Dermis microvascular lymphatic vessel endothelial cell (primary cell): ENCODE data around the gene FMN1. TPM values are rescaled to one million over a fixed set of nuclear protein-coding genes. Genes with fewer than 3 reads are reported as not detected.

Experiments
- DNase-seq, 2 donors: peaks; one replicate each; pipeline versions ENCODE4 v3.0.0 to v3.0.0-alpha.2; 2010; ENCODE audit warnings: low read depth in 2 of 2
- total RNA-seq: library from RNA; depleted of rRNA; stranded (reverse); fragments of >200 nt; gene quantifications from 2 replicates; pipeline ENCODE4 v1.2.1, GENCODE V29; 2014

FMN1 gene
- total RNA-seq, 1 donor from 2014 or later, result under 0.01 TPM

GRCh38 chr15:32935139-32935538 lies 259.4 kb downstream of the FMN1 start:
- no peak for DNase-seq

GRCh38 chr15:32933236-32933635 lies 261.3 kb downstream of the FMN1 start:
- DNase-seq, result no peak

- DNase-seq, result no peak
Observed at GRCh38 chr15:32928876-32929275, 265.6 kb downstream of the FMN1 start.

DNA sequence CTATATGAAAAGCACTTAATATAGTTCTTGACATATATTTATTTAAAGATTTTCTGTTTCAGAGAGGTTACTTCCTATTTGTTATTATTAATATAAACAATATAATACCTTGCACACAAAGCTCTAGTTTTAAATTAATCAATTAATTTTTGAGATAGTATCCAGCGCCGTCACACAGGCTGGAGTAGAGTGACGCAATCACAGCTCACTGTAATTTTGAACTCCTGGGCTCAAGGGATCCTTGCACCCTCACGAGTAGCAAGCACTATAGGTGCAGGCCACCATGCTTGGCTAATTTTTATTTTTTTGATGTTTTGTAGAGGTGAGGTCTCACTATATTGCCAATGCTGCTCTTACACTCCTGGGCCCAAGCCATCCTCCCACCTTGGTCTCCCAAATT lies 267.4 kb downstream of the FMN1 start:
- no peak for DNase-seq

- DNase-seq, result no peak
Observed at GRCh38 chr15:32923176-32923575, 271.3 kb downstream of the FMN1 start.

GRCh38 chr15:32922541-32922940 lies 272.0 kb downstream of the FMN1 start:
- no peak for DNase-seq

DNA sequence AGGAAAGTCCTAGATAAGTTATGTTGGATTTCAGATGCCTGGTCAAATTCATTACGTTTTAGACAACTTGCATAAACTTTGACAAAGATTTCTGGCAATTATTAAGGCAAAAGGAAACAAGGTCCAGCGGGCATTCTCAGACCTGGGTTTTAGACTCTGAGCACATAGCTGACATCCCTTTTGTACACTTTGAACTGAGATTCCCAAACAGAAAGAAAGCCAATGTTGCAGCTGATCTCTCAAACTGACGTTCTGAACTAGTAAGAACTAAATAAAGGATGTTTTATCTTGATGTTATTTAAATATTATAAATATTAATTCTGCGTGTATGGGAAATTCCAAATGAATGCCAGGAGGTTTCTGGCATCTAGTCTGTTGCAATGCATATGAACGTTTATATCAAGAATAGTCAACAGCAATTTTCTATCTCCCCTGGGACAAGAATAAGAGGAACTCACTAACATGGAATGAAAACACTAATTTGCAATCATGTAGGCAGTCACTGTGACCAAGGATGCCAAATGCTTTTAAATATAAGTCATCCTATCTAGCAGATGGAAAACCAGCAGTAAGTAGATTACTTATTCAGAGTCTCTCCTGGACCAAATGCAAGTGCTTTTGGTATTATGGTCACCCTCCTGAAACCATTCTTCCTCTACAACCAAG lies 274.6 kb downstream of the FMN1 start:
- no peak for DNase-seq

DNA sequence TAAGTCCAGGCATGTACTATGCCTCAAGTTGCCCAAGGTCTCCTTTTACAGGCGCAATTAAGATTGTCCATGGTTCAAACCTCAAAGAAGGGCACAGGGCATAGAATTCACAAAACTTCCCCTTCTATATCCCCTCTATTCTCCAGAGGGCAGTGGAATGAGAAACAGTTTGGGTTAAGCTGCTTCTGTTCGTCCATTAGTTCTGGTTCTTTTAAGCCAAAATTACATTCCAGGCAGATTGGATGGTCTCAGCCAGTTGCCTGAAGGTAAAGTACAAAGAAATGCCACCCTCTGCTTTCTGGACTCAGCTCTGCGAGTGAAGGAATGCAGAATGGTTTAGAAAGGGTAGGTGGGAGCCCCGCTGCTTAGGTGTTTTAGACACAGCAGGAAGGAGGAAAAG lies 276.0 kb downstream of the FMN1 start:
- no peak for DNase-seq

- no peak for DNase-seq
Observed at GRCh38 chr15:32910839-32911238, 283.7 kb downstream of the FMN1 start.

DNA sequence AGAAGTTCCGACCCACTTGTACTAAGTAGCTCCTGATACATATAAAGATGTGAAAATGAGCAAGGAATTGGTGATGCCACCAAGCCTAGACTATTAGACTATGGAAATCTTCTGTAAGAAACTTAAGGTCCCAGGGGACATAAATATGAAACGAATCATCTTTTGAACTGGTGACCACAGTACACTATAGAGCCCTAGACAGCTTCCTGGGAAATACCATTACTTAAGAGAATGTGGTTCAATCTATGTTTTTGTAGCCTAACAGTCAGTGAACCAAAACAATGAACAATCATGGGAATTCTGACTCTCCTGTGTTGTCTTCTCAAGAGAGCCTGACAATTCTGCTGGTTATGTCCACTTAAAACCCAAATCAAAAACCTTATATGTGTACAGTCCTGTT lies 285.1 kb downstream of the FMN1 start:
- DNase-seq, result no peak

DNA sequence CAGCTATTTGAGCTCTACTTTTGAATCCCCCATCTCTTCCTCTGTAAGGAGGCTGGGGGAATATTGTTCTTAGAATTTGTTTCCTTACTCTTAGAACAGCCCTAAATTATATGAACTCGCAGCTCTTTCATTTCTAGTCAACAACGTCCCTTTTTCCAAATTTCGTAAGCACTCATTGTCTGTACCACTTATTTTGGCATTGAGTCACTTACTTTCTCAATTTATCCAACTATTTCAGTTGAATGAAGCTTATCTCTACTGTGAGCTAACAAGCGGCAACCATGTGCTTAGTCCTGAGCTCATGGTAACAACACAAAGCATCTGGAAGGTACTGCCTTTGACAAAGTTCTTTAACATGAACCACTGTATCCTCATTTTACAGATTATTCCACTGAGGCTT lies 285.6 kb downstream of the FMN1 start:
- DNase-seq, result no peak

DNA sequence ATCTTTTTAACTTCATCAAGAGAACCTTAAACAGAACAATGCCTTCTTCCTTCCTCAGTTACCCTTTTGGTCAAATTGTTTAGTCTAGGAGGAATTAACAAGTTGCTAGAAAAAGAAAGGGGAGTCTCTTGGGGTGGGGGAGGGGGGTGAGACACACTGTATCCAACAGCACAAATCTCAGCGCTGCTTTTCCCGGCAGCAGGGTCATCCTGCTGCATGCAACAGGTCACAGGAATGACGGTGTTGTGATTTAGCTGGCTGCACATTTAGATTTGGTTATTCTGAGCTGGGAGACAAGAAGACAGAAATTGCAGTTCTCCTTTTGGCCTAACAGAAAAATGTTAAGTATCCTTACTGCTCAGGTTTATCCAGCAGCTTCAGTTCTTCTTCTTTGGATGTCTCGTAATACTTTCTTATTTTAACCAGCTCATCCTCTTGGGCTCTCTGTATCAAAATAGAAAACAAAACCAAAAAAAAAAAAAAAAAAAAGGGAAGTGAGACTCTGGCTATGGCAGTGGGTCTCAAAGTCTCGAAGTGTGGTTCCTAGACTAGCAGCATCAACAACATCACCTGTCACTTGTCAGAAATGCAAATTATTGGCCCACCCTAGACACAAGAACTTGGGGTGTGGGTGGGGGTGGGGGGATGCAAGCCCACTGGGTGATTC lies 286.2 kb downstream of the FMN1 start:
- DNase-seq, result peak in 1 of 2 donors; percentile 43

- DNase-seq, result no peak
Observed at GRCh38 chr15:32905481-32905880, 289.0 kb downstream of the FMN1 start.

DNA sequence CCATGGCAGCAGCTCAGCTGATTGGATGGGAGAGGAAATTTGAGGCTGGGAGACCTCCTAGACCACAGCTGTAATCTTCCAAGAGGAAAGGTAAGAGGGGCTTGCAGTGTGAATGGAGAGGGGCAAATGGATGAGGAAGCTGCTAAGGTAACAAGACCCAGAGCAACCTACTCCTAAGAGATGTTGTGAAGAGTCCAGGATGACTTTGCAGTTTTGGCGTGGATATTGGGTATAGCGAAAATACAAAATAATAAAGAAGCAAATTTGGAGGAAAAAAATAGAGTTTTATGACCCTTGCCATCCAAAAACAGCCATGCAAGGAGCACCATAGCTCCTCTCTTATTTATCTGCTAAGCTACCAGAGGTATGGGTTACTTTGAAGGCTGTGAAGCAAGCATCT lies 290.1 kb downstream of the FMN1 start:
- DNase-seq, result no peak

- DNase-seq, result no peak
Observed at GRCh38 chr15:32903591-32904290, 290.8 kb downstream of the FMN1 start.

DNA sequence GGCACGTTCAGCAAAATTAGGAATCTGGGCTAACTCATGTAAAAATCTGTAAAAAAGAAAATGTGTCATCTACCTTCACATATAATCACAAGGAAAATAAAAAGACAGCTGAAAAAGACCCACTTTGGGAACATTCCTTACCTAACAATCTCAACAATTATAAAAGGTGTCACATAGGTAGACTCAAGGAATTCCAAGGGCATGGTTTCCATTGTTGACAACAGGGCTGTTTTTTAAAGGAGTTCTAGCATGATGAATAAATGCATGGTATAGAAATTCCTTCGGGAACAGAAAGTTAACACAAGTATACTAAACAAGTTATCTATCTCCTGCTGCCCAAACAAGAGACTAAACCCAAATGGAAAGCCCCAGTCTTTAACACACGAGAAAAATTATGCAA lies 292.5 kb downstream of the FMN1 start:
- DNase-seq, result no peak

DNA sequence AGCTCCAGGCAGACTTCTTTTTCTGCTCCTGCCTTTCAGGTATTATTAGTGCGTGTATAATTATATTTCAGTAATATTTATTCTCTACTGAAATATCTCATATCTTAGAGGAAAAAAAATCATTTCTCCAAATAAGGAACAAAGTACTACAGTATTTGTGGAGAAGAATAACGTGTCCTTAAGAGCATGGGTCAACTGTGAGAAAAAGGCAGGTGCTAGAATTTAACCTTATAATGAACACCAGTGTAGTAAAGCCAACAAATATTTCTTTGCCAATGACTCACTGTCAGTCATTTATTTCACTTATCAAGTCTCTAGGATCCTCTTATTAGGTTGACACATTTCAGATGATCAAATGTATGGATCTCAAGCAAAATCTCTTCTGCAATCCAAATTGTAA lies 293.3 kb downstream of the FMN1 start:
- DNase-seq, result no peak

GRCh38 chr15:32899126-32899596 lies 295.4 kb downstream of the FMN1 start:
- peak in 1 of 2 donors; percentile 11 for DNase-seq

DNA sequence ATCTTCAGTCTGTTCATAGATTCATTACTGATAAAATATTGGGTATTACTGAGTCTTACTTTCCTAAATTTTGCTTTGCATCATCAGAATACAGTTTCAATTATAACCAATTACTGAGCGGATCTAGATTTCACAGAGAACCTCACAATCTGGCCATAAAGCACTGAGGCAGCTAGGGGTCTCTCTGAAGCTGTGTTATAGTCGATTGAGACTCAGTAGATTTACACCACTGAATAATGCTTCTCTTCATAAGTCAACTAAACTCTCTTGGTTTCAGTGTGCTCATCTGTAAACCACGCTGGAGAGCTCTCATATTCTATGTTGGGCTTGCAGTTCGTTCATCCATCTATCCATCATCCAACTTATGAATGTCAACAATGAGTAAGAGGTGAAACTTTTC lies 296.1 kb downstream of the FMN1 start:
- DNase-seq, result no peak

DNA sequence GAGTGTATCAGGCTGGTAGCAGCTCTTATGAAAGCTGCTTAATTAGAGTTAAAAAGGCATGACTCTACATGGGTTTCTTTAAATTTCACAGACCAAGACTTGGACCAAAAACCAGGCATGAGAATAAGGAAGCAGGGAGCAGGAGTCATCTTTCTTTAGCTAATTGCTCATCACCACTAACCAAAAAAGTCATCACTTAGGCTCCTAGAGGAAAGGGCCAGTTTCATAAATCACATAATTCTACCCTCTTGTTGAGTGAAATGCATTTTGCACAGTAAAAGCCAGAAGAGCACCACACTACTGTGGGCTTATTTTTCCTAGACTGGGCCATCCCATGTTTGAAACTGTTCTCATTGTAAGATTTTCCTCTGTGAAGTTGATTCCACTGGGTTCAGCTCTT lies 301.1 kb downstream of the FMN1 start:
- no peak for DNase-seq

DNA sequence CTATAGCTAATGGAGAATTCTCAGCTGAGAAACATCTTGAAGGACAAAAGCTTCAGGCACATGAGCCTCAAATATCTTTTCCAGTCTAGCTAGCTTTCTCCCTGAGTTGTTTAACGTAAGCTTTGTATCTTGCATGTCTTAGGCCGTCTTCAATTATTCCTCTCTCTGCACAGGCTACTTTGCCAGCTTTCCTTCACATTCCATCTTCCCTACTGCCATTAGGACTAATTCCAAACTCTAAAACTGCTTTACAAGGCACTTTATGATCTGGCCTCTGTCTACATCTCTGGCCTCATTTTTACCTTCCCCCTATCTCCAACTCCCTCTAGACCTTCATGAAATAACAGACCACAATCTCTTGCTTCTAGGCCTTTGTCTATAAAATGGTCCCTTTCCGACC lies 305.3 kb downstream of the FMN1 start:
- no peak for DNase-seq

- DNase-seq, result no peak
Observed at GRCh38 chr15:32888221-32888761, 306.2 kb downstream of the FMN1 start.
